ENCODE results near the gene DHRS3. TPM values are rescaled to one million over a fixed set of nuclear protein-coding genes. Genes with fewer than 3 reads are reported as not detected.

The DHRS3 gene
- total RNA-seq = 100 to 1,000 TPM; 115 to 211 (median 186) TPM

DNA sequence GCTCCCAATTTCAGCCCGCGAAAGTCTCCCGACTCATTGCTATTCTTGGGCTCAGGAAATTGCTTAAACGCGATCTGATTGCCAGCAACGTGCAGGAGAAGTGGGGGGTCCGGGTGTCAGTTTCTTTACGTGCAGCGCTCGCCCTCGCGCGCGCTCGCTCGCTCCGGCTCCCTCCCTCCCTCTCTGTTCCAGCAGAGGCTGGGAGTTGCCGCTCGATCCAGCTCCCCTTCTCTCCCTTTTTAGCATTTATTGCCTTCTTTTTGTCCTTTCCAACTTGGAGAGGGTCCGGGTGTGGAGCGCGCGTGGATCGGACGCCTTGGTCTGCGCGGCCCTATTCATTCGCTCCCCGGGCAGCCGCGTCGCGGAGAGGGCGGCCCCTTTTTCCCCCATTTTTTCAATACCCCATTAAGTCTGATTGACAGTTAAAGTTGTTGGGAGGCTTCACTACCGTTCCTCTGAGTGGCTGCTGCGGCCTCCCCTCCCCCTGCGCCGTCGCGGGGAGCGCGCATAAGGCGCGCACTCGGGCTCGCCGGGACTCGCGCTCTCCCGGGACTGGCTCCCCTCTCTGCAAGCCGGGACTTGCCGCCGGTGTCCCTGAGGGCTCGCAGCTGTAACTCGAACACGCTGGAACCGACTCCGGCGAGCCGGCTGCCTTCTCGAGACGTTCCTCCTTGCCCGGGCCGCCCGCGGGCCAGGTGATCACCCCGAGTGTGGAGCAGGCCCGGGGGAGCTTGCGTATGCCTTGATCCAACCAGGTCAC is at the start of gene DHRS3:
Gene DHRS3, minus strand, starts transcription at position 310 of the 760 bp plus-strand sequence. CDS start 862 bp downstream, outside the sequence.
- Histone ChIP-seq H3K9me3 (no peaks in the 10 kb centered on the region), H3K27me3 (no peaks in the 10 kb centered on the region), H3K4me3 (peak within 1 kb of the TSS; percentile 94 to 97), H3K27ac (peak within 1 kb of the TSS; percentile 98 to 100 (median 98)), H3K36me3 (peaks cover 0 to 10% of the 10 kb centered on the region in 2 donors), H3K4me1 (peaks cover 0 to 65% (median 38%) of the 10 kb centered on the region in 3 donors)
- TF ChIP-seq EP300 (IDR thresholded peaks at IDR 0.05) (no peak), POLR2AphosphoS5 (IDR thresholded peaks at IDR 0.05) (peak; percentile 95), POLR2A (IDR thresholded peaks at IDR 0.05) (peak; percentile 88 to 90)
- TF ChIP-seq, protein P1, sequence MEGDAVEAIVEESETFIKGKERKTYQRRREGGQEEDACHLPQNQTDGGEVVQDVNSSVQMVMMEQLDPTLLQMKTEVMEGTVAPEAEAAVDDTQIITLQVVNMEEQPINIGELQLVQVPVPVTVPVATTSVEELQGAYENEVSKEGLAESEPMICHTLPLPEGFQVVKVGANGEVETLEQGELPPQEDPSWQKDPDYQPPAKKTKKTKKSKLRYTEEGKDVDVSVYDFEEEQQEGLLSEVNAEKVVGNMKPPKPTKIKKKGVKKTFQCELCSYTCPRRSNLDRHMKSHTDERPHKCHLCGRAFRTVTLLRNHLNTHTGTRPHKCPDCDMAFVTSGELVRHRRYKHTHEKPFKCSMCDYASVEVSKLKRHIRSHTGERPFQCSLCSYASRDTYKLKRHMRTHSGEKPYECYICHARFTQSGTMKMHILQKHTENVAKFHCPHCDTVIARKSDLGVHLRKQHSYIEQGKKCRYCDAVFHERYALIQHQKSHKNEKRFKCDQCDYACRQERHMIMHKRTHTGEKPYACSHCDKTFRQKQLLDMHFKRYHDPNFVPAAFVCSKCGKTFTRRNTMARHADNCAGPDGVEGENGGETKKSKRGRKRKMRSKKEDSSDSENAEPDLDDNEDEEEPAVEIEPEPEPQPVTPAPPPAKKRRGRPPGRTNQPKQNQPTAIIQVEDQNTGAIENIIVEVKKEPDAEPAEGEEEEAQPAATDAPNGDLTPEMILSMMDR (IDR thresholded peaks at IDR 0.05) = peak in 1 of 4 experiments; percentile 2
- peak; percentile 77 for ATAC-seq
- 0% methylated on average over 16 to 19 of the region's 69 CpGs for WGBS, 2 donors (ENCODE audit: low coverage in 1 of 2)

DNA sequence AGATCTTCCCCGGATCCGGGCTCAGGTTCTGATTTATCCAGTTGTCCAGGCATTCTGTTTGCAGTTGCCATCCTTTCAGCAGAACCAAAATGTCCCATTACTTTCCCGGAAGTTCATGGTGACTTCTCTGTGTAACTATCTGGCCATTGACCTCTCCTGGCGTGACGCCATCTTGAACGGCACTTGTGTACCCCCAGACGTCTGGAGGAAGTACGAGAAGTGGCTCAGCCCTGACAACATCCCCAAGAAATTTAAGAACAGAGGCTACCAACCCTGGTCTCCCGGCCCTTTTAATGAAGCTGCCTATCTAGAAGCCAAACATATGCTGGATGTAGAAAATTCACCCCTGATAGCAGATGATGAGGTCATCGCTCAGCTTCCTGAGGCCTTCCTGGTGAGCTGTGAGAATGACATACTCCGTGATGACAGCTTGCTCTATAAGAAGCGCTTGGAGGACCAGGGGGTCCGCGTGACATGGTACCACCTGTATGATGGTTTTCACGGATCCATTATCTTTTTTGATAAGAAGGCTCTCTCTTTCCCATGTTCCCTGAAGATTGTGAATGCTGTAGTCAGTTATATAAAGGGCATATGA is 48.2 kb upstream of the DHRS3 start:
- no peak overlapping the region for H3K27ac ChIP-seq
- 50 to 81% methylated on average over 2 to 11 of the region's 15 CpGs for WGBS, 2 donors (ENCODE audit: low coverage in 1 of 2)
- peaks cover 0 to 22% (median 0%) of the 10 kb centered on the region in 3 donors for H3K9me3 ChIP-seq
- no peaks in the 10 kb centered on the region for H3K27me3 ChIP-seq
- ATAC-seq = no peak
- H3K4me3 ChIP-seq = no peak overlapping the region
- no peaks in the 10 kb centered on the region for H3K4me1 ChIP-seq
- TF ChIP-seq, protein P1 (IDR thresholded peaks at IDR 0.05) = no peak
- TF ChIP-seq EP300 (IDR thresholded peaks at IDR 0.05) = no peak
- no peak for TF ChIP-seq POLR2AphosphoS5 (IDR thresholded peaks at IDR 0.05)
- TF ChIP-seq POLR2A (IDR thresholded peaks at IDR 0.05) = no peak
- no peaks in the 10 kb centered on the region for H3K36me3 ChIP-seq

DNA sequence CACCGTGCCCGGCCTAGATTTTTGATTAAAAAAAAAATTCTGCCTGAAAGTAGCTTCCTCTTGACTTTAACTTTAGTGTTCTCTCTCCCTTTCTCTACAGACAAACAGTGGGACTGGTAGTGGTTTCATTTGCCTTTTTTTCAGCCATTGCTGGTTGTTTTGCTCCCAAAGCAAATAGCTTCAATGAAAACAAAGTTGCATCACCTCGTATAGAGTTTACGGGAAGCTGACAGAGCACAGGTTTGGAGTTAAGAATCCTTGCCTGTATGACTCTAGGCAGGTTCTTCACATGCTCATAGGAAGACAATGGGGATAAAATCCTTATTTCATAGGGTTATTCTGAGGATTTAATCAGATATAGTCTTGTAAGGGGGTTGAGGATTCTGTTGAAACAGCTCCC is 47.5 kb upstream of the DHRS3 start:
- Histone ChIP-seq H3K4me3 (no peak overlapping the region), H3K9me3 (peaks cover 0 to 22% (median 0%) of the 10 kb centered on the region in 3 donors), H3K4me1 (no peaks in the 10 kb centered on the region), H3K27me3 (no peaks in the 10 kb centered on the region), H3K27ac (no peak overlapping the region), H3K36me3 (no peaks in the 10 kb centered on the region)
- no peak for TF ChIP-seq POLR2A (IDR thresholded peaks at IDR 0.05)
- TF ChIP-seq EP300 (IDR thresholded peaks at IDR 0.05) = no peak
- no peak for TF ChIP-seq POLR2AphosphoS5 (IDR thresholded peaks at IDR 0.05)
- TF ChIP-seq, protein P1 (IDR thresholded peaks at IDR 0.05) = no peak
- ATAC-seq = no peak
- 80 to 84% methylated on average over 4 of the region's 4 CpGs for WGBS, 2 donors (ENCODE audit: low coverage in 1 of 2)

GRCh38 chr1:12662556-12662955 is 44.5 kb upstream of the DHRS3 start:
- Histone ChIP-seq H3K4me1 (peaks cover 0 to 6% (median 0%) of the 10 kb centered on the region in 3 donors), H3K9me3 (peaks cover 0 to 12% (median 0%) of the 10 kb centered on the region in 3 donors), H3K27ac (no peak overlapping the region), H3K4me3 (no peak overlapping the region), H3K27me3 (no peaks in the 10 kb centered on the region), H3K36me3 (no peaks in the 10 kb centered on the region)
- no peak for ATAC-seq
- TF ChIP-seq EP300 (IDR thresholded peaks at IDR 0.05) (no peak), POLR2A (IDR thresholded peaks at IDR 0.05) (no peak), POLR2AphosphoS5 (IDR thresholded peaks at IDR 0.05) (no peak)
- TF ChIP-seq, protein P1 (IDR thresholded peaks at IDR 0.05) = no peak
- 83 to 100% methylated on average over 1 of the region's 1 CpG for WGBS, 2 donors (ENCODE audit: low coverage in 1 of 2)

Data from gastroesophageal sphincter (tissue), 4 donors.